ENCODE measurements around the gene DENND1C. TPM values are rescaled to one million over a fixed set of nuclear protein-coding genes. Genes with fewer than 3 reads are reported as not detected.

DENND1C gene
- total and polyA plus RNA-seq, 9 of the 15 experiments (the other 6 are each of a cell fraction or from before 2014, with no cell fraction given), result 0.03 to 1.2 (median 0.32) TPM; not detected in 1

DNA sequence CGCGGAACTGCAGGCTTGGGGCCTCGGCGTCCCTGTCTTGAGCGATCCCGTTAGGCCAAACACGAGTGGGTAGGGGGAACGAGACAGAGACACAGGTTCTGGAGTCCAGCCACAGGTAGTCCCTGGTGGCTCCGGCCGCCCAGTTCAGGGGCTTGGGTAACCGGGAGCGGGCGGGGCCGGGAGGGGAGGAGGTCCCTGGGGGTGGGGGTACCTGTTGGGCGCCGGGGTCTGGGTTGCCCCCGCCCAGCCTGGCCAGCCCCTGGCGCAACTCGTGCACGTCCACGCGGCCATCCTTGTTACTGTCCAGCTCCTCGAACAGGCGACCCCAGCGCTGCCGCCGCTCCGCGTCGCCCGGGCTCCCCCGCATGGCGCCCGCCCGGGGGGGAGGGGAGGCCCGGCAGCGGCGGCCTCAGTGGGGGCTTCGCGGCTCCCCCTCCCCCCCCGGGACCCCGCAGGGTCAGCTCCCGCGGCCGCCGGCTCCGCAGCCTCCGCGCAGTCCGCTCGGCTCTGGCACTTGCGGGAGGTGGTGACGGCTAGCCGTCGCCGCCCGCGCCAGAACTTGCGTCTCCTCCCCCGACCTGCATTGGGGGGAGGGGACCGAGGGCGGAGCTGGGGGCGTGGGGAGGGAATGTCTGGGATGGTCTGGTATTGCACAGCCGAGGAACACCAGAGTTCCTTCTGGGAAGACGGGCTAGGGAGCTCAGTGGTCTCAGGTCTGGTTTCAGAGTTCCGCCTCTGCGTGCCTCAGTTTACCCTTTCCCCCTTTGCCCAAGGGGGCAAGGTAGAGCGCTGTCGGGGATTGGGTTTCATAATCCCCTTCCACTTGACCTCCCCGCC, 22.1 kb downstream of the DENND1C start, which contains the start of gene SLC25A23:
SLC25A23 (minus strand) TSS at position 531 of the 837 bp plus-strand sequence; CDS start at position 367, 164 bp downstream.
- Histone ChIP-seq H3K27ac (ENCODE audit: extremely low read depth, low read depth, low read length) (peak within 1 kb of the TSS; percentile 81), H3K9ac (ENCODE audit: insufficient read depth in 1 of 2, low read depth in 2 of 2, low read length in 2 of 2) (peak within 1 kb of the TSS; percentile 71 to 89)
- TF ChIP-seq, protein P1, sequence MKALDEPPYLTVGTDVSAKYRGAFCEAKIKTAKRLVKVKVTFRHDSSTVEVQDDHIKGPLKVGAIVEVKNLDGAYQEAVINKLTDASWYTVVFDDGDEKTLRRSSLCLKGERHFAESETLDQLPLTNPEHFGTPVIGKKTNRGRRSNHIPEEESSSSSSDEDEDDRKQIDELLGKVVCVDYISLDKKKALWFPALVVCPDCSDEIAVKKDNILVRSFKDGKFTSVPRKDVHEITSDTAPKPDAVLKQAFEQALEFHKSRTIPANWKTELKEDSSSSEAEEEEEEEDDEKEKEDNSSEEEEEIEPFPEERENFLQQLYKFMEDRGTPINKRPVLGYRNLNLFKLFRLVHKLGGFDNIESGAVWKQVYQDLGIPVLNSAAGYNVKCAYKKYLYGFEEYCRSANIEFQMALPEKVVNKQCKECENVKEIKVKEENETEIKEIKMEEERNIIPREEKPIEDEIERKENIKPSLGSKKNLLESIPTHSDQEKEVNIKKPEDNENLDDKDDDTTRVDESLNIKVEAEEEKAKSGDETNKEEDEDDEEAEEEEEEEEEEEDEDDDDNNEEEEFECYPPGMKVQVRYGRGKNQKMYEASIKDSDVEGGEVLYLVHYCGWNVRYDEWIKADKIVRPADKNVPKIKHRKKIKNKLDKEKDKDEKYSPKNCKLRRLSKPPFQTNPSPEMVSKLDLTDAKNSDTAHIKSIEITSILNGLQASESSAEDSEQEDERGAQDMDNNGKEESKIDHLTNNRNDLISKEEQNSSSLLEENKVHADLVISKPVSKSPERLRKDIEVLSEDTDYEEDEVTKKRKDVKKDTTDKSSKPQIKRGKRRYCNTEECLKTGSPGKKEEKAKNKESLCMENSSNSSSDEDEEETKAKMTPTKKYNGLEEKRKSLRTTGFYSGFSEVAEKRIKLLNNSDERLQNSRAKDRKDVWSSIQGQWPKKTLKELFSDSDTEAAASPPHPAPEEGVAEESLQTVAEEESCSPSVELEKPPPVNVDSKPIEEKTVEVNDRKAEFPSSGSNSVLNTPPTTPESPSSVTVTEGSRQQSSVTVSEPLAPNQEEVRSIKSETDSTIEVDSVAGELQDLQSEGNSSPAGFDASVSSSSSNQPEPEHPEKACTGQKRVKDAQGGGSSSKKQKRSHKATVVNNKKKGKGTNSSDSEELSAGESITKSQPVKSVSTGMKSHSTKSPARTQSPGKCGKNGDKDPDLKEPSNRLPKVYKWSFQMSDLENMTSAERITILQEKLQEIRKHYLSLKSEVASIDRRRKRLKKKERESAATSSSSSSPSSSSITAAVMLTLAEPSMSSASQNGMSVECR (CRISPR knock-in tag; IDR thresholded peaks at IDR 0.05), result peak; percentile 33; the same call in 1 of the 2 replicates
- TF ChIP-seq PRPF4 (IDR thresholded peaks at IDR 0.05; ENCODE audit: insufficient read depth, low read depth, low read length, poor library complexity, severe bottlenecking), result no peak
- no peak for TF ChIP-seq ATF2 (CRISPR knock-in tag; IDR thresholded peaks at IDR 0.05)
- no peak for TF ChIP-seq TRIM24 (IDR thresholded peaks at IDR 0.05)
- TF ChIP-seq ADNP (tag; IDR thresholded peaks at IDR 0.05), result no peak
- TF ChIP-seq BRF1 (IDR thresholded peaks at IDR 0.05; ENCODE audit: borderline replicate concordance, extremely low read depth, insufficient read length), result no peak
- TF ChIP-seq CXXC5 (CRISPR knock-in tag; IDR thresholded peaks at IDR 0.05), result peak; percentile 67
- no peak for TF ChIP-seq MTA3 (IDR thresholded peaks at IDR 0.05; ENCODE audit: borderline replicate concordance)
- no peak for TF ChIP-seq NR2C1 (IDR thresholded peaks at IDR 0.05)
- no peak for TF ChIP-seq NR2C1 (tag; IDR thresholded peaks at IDR 0.05)
- no peak for TF ChIP-seq DNMT1 (IDR thresholded peaks at IDR 0.05)
- TF ChIP-seq CCNT2 (IDR thresholded peaks at IDR 0.05; ENCODE audit: borderline replicate concordance, extremely low read depth, insufficient read length, low read depth, low read length), result peak; percentile 49
- TF ChIP-seq NR4A1 (CRISPR knock-in tag; IDR thresholded peaks at IDR 0.05), result no peak
- no peak for TF ChIP-seq NR4A1 (tag; IDR thresholded peaks at IDR 0.05)
- TF ChIP-seq NELFE (IDR thresholded peaks at IDR 0.05; ENCODE audit: insufficient read depth, insufficient read length), result no peak
- no peak for TF ChIP-seq HDGF (IDR thresholded peaks at IDR 0.05)

More for the DNA sequence above, 22.1 kb downstream of the DENND1C start, which contains the start of gene SLC25A23:
- no peaks in the 10 kb centered on the region for H3K27me3 ChIP-seq (ENCODE audit: control insufficient read depth in 2 of 2, insufficient read depth in 2 of 2, low read length in 2 of 2)
- intact Hi-C loops (cut with micrococcal nuclease), result no loop called here
- peak; percentile 87 to 90 (median 88) for DNase-seq (ENCODE audit: extremely low read depth in 1 of 4, low spot score in 3 of 4)
- peak; percentile 81 for ATAC-seq
- peaks cover 18 to 35% of the 10 kb centered on the region in 2 experiments; a peak in 4 of 5 replicates for H3K4me1 ChIP-seq (replicated peaks in 1 of 2; ENCODE audit: control insufficient read depth in 2 of 2, insufficient read depth in 2 of 2, low read length in 2 of 2)
- no peaks in the 10 kb centered on the region for H4K20me1 ChIP-seq (replicated peaks; ENCODE audit: control insufficient read depth, insufficient read depth, low read length)
- ChIA-PET CTCF (ENCODE audit: low intra/inter-chr PET ratio) (no interaction called here), POLR2A (interaction anchor here (0.6 kb wide), 1 partner anchor 10 kb away, joined by 3 read pairs; no protein-coding TSS in a partner anchor)
- H3K79me2 ChIP-seq (ENCODE audit: control insufficient read depth, insufficient read depth, low read length), result peaks cover 17% of the 10 kb centered on the region
- peaks cover 12% of the 10 kb centered on the region for H3K9me3 ChIP-seq (replicated peaks; ENCODE audit: control insufficient read depth, insufficient read depth, low read depth, low read length)
- in situ Hi-C loops (cut with MboI), result no loop called here
- H3K9me1 ChIP-seq (ENCODE audit: control insufficient read depth, insufficient read depth, low read length), result no peaks in the 10 kb centered on the region
- under 1% methylated on average over 29 of the region's 70 CpGs for WGBS (ENCODE audit: insufficient coverage, low coverage, missing lambda C conversion rate)
- FAIRE-seq, result peak; percentile 52
- peak within 1 kb of the TSS; percentile 95 for H3K4me2 ChIP-seq (ENCODE audit: insufficient read depth, low read length)
- BruUV-seq (replicated peaks), result no TSS peak
- peaks cover 30% of the 10 kb centered on the region; the same call in 2 of the 3 replicates for H3K36me3 ChIP-seq (ENCODE audit: control insufficient read depth, insufficient read depth, low read length)
- peak within 1 kb of the TSS; percentile 77 for H3K4me3 ChIP-seq
- peak within 1 kb of the TSS; percentile 96 for H2AFZ ChIP-seq (ENCODE audit: low read depth, low read length)

Data from K562 (cell line).